Measurements from ENCODE around the gene MYRFL.

DNA sequence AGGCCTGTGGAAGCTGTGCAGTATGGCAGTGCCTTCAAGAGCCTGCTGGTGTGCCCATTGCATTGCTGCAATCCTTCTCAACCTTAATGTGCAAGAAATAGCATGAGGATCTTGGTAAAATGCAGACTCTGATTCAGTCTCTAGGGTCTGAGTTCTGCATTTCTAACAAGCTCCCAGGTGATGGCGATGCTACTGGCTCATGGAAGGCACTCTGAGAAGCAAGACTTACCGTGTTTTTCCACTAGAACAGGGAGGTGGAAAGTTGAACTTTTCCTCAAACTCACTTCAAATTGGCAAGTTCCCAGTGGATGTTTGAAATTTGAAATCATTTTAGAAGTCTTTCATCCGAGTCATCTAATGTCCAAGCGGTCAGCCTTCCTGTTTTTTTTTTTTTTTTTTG lies 55.5 kb downstream of the MYRFL start:
- no peak for TF ChIP-seq POLR2A (IDR thresholded peaks at IDR 0.05)
- TF ChIP-seq CTCF (IDR thresholded peaks at IDR 0.05) = no peak

Measured in lower leg skin (tissue), 3 donors.